ENCODE measurements around the gene CTPS2.

- TF ChIP-seq CTCF (IDR thresholded peaks at IDR 0.05), result no peak
- TF ChIP-seq POLR2A (IDR thresholded peaks at IDR 0.05), result no peak
Observed at GRCh38 chrX:16708016-16708415, 4.5 kb downstream of the CTPS2 start.

Measured in thyroid gland (tissue), 4 donors.